GM19397 (cell line): ENCODE results near the gene MYMX.

Source experiments
- ATAC-seq: cut with Tn5 transposase; IDR thresholded peaks from one replicate; pipeline ENCODE4 v1.9.1; 2021; ENCODE audit warnings: mild to moderate bottlenecking, moderate library complexity; ENCODE audit not compliant: unreplicated experiment

The MYMX gene

DNA sequence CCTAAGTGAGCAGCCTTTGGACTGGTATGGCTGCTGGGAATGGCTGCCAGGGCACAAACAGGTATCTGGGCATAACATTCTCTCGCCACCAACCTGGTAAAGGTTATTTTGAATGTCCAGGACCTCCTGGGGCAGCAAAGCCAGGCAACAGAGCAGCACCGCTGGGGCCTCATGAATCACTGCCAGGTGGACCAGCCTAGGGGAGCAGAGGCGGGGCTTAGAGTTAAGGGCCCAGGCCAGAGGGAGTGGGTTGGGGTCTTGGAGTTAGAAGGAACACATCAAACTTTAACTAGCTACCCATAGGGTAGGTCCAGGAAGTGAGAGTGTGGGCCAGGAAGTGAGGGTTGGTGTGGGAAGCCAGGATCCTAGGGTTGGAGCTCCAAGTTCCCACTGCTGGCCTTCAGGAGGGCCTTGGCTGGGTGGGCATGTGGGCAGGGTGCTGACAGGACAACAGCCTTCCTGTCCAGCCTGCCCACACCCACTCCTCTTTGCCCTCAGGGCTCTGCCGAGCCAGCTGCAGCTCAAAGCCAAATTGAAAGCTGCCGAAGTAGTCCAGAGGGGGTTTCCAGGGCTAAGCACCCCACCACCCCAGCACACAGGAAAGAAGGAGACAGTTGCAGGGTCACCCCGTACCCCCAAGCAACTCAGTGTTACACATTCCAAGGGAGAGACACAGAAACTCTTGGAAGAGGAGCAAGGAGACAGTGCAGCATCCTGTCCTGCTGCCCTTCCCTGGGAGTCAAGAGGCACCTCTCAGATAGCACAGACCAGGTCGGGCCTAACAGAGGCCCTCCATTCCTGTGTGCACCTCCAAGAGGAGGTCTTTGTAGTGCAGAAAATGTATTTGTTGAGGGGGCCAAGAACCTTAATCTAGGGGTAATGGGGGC lies 46.0 kb downstream of the MYMX start:
- no peak for ATAC-seq

DNA sequence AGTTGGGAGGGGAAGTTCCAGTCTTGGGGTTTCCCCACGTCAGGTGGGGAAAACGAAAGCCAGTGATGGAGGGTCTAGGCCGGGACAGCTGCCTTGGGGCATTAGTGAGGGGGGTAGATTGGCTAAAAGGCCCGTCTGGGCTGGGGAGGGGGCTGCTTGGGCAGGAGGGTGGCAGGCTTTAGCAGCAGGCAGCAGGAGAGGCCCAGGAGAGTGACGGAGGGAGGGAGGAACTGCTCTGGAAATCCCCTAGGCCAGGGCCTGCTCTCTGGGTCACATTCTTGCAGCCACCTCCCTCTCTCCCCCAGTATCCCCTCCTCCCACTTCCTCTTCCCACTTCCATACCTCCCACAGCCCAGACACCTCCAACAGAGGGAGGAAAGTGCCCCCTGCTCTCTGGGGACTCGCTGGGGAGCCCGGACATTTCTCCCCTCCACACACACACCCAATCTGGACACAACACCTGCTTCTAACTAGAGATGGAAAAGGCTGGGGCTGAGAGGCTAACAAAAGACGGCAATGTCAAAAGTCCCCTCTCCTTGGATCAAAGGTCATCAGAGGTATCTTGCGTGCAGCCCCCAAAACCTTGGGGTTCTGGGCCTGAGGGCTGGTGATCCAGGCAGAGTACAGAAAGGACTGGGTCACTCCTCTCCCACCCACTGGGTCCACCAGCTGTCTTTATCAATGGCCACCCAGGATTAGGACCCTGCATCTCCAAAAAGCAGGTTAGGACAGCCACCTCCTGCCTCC lies 46.8 kb downstream of the MYMX start:
- ATAC-seq = no peak

DNA sequence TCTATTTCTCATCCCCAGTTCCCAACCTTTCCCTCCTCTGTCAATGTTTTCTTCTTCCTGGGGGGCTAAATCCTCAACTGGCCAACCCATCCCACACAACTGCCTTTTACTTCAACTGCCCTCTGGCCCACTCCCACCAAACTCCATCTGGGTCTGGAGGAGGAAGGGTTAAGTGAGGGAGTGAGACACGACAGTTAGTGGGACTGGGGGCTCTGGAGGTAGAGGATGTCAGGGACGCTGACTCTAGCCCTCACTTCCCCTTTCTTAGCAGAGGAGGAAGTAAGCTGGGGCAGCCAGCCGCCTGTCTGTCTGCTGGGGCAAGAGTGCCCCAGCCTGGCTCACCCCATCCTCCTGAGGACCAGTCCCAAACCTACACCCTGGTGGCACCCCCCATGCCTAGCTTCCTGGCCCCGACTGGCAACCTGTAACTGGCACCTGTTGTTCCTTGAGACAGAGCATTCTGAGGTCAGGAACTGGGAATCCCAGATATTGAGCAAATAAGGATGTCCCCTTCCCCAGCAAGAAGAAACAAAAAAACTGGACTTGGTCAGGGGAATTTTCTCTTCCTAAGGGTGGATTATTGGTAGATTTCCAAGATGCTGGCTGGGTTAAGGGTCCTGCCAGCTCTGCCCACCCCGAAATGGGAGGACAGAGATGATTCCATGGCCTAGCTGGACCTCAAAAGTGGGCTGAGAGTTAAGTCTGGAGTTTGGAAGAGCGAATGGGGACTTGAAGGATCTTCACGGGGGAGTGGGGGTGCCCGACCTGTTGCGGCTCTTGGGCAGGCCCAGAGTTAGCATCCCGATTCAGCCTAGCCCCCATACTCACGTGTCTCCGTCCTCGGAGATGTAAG lies 47.7 kb downstream of the MYMX start:
- peak; percentile 32 for ATAC-seq

DNA sequence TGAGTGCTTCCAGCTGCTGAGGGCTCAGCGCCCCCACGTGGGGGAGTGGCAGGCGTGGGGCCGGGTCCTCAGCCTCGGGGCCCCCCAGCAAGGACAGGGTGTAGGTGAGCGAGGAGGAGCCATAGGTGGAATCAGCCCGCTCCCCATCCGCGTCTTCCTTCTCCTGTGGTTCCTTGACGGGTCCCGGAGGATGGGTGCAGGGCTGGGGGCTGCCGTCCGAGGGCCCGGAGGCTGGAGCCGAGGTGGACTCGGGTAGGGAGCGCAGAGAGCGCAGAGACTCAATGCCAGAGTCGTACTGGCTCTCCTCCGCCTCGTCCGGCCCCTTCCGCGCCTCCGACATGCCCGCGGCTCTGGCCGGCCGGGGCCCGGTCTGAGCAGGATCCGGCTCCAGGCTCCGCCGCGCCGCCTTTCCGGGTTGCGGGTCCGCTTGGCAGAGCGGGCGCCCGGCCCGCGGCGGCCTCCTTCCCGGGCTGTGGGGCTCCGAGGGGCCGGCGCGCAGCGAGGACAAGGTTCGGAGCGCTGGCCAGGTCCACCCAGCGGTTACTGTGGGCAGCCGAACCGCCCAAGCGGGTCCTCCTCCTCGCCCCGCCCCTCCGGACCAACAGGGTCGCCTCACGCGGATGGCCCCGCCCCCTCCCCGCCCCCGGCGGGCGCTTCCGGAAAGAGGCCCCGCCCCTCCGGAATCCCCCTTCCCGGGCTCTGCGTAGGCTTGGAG lies 48.4 kb downstream of the MYMX start, which contains the start of gene NFKBIE:
Gene NFKBIE, minus strand, starts transcription at position 545 of the 715 bp plus-strand sequence. Its CDS starts 205 bp downstream, at position 340.
- peak; percentile 46 for ATAC-seq

DNA sequence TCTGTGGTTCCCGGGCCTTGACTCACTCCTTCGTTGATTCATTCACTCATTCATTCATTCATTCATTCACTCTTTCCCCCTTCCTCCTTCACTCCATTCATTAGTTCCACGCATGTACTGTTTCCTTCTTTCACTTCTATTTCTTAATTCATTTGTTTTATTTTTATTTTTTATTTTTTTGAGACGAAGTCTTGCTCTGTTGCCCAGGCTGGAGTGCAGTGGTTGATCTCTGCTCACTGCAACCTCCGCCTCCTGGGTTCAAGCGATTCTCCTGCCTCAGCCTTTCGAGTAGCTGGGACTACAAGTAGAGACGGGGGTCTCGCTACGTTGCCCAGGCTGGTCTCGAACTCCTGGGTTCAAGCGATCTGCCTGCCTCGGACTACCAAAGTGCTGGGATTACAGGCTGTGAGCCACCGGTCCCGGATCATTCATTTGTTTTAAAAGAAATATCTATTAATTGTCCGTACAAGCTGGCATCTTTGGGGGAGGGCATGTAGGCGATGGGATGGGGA lies 49.1 kb downstream of the MYMX start:
- ATAC-seq = no peak

DNA sequence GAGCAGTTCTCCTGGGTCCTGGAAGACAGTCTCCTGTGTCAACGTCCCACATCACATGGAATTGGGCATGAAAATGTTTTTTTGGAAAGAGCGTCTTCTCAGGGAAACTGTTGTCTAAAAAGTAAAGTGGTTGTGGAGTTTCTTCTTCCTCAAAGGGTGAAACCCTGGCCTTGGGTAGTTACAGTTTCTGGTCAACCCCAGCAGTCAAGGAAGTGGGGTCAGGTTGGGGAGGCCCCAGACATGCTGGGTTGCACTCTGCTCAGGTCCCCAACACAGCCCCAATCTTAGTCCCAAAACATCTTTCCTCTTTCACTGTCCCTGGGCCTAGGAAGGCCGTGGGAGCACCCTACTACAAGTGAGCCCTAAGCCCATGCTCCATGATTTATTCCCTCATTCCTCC lies 49.6 kb downstream of the MYMX start:
- no peak for ATAC-seq

DNA sequence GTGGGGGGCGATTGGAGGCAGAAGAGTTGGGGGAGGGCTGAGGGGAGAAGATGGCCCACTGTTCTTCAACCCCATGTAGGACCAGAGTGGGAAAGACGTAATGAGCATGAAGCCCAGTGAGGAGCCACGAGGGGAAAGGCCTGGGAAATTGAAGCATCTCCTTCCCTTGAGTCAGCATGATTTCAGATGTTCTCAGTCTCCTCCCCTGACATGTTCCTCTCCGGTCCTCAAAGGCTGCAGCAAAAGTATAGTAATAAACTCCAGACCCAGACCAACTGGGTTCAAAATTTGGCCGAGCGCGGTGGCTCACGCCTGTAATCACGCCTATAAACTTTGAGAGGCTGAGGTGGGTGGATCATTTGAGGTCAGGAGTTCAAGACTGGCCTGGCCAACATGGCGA lies 50.5 kb downstream of the MYMX start:
- no peak for ATAC-seq
